ENCODE measurements around the gene MERTK. TPM values are rescaled to one million over a fixed set of nuclear protein-coding genes. Genes with fewer than 3 reads are reported as not detected.

Gene MERTK
- total RNA-seq, 1 experiment from 2014 or later: not detected

GRCh38 chr2:111945444-111946293 is 47.3 kb downstream of the MERTK start:
- no peak for DNase-seq
- Histone ChIP-seq H3K9me3 (ENCODE audit: low read length) (no peaks in the 10 kb centered on the region), H3K27ac (ENCODE audit: low read length) (no peak overlapping the region), H3K9ac (ENCODE audit: low read length) (no peak overlapping the region), H3K4me3 (ENCODE audit: low read length) (no peak overlapping the region), H3K4me1 (ENCODE audit: low read length) (peaks cover 4% of the 10 kb centered on the region), H3K27me3 (ENCODE audit: low read length) (no peaks in the 10 kb centered on the region), H3K9me2 (replicated peaks; ENCODE audit: insufficient read depth, low read length) (no peaks in the 10 kb centered on the region), H3K36me3 (ENCODE audit: insufficient read depth, low read length) (no peaks in the 10 kb centered on the region), H4K20me1 (ENCODE audit: insufficient read depth, low read depth, low read length) (no peaks in the 10 kb centered on the region), H3K4me2 (ENCODE audit: low read depth, low read length, poor library complexity, severe bottlenecking) (no peak overlapping the region), H3K79me2 (ENCODE audit: low read length) (no peaks in the 10 kb centered on the region), H2AFZ (ENCODE audit: low read length) (no peak overlapping the region)

GRCh38 chr2:111946294-111947114 is 48.1 kb downstream of the MERTK start:
- H4K20me1 ChIP-seq (ENCODE audit: insufficient read depth, low read depth, low read length): no peaks in the 10 kb centered on the region
- H2AFZ ChIP-seq (ENCODE audit: low read length): no peak overlapping the region
- no peak for DNase-seq
- H3K9ac ChIP-seq (ENCODE audit: low read length): no peak overlapping the region
- no peaks in the 10 kb centered on the region for H3K36me3 ChIP-seq (ENCODE audit: insufficient read depth, low read length)
- no peaks in the 10 kb centered on the region for H3K9me2 ChIP-seq (replicated peaks; ENCODE audit: insufficient read depth, low read length)
- H3K79me2 ChIP-seq (ENCODE audit: low read length): no peaks in the 10 kb centered on the region
- H3K4me3 ChIP-seq (ENCODE audit: low read length): no peak overlapping the region
- H3K4me1 ChIP-seq (ENCODE audit: low read length): peaks cover 5% of the 10 kb centered on the region
- no peaks in the 10 kb centered on the region for H3K9me3 ChIP-seq (ENCODE audit: low read length)
- no peak overlapping the region for H3K27ac ChIP-seq (ENCODE audit: low read length)
- H3K4me2 ChIP-seq (ENCODE audit: low read depth, low read length, poor library complexity, severe bottlenecking): no peak overlapping the region
- no peaks in the 10 kb centered on the region for H3K27me3 ChIP-seq (ENCODE audit: low read length)

DNA sequence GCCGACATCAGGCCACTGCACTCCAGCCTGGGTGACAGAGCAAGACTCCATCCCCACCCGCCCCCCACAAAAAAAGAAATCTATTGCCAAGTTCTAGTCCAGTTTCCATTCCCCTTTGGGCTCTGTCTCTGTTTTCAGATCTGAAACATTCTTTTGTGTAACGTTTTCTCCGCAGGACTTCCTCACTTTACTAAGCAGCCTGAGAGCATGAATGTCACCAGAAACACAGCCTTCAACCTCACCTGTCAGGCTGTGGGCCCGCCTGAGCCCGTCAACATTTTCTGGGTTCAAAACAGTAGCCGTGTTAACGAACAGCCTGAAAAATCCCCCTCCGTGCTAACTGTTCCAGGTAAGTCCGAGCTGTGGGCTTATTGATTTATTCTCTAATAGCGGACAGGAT is 48.8 kb downstream of the MERTK start:
- no peak overlapping the region for H2AFZ ChIP-seq (ENCODE audit: low read length)
- H3K9ac ChIP-seq (ENCODE audit: low read length): no peak overlapping the region
- H3K27me3 ChIP-seq (ENCODE audit: low read length): no peaks in the 10 kb centered on the region
- no peaks in the 10 kb centered on the region for H3K9me3 ChIP-seq (ENCODE audit: low read length)
- H3K4me1 ChIP-seq (ENCODE audit: low read length): peaks cover 5% of the 10 kb centered on the region
- no peaks in the 10 kb centered on the region for H4K20me1 ChIP-seq (ENCODE audit: insufficient read depth, low read depth, low read length)
- DNase-seq: no peak
- H3K4me2 ChIP-seq (ENCODE audit: low read depth, low read length, poor library complexity, severe bottlenecking): no peak overlapping the region
- no peak overlapping the region for H3K27ac ChIP-seq (ENCODE audit: low read length)
- no peaks in the 10 kb centered on the region for H3K79me2 ChIP-seq (ENCODE audit: low read length)
- H3K36me3 ChIP-seq (ENCODE audit: insufficient read depth, low read length): no peaks in the 10 kb centered on the region
- no peaks in the 10 kb centered on the region for H3K9me2 ChIP-seq (replicated peaks; ENCODE audit: insufficient read depth, low read length)
- no peak overlapping the region for H3K4me3 ChIP-seq (ENCODE audit: low read length)

DNA sequence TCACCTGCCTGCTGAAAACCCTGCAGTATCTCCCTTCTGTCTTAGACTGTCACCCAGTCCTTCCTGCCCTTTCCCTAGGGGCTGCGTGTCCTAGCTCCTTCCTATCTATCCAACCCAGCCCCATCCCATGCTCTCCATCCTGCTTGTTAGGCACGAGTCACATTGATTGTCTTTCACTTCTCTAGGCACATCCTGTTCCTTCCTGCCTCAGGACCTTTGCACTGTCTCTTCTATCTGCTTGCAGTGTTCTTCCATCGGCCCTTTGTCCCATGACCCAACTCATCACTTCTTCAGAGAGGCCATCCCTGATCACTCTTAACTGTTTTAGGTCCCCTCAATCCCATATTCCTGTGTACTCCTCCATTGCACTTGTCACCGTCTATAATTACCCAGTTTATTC is 50.4 kb downstream of the MERTK start:
- no peak overlapping the region for H3K9ac ChIP-seq (ENCODE audit: low read length)
- no peaks in the 10 kb centered on the region for H3K36me3 ChIP-seq (ENCODE audit: insufficient read depth, low read length)
- no peaks in the 10 kb centered on the region for H4K20me1 ChIP-seq (ENCODE audit: insufficient read depth, low read depth, low read length)
- no peak overlapping the region for H2AFZ ChIP-seq (ENCODE audit: low read length)
- no peaks in the 10 kb centered on the region for H3K79me2 ChIP-seq (ENCODE audit: low read length)
- H3K27ac ChIP-seq (ENCODE audit: low read length): no peak overlapping the region
- no peak for DNase-seq
- no peak overlapping the region for H3K4me2 ChIP-seq (ENCODE audit: low read depth, low read length, poor library complexity, severe bottlenecking)
- peaks cover 5% of the 10 kb centered on the region for H3K4me1 ChIP-seq (ENCODE audit: low read length)
- H3K27me3 ChIP-seq (ENCODE audit: low read length): no peaks in the 10 kb centered on the region
- H3K9me3 ChIP-seq (ENCODE audit: low read length): no peaks in the 10 kb centered on the region
- H3K4me3 ChIP-seq (ENCODE audit: low read length): no peak overlapping the region
- no peaks in the 10 kb centered on the region for H3K9me2 ChIP-seq (replicated peaks; ENCODE audit: insufficient read depth, low read length)

DNA sequence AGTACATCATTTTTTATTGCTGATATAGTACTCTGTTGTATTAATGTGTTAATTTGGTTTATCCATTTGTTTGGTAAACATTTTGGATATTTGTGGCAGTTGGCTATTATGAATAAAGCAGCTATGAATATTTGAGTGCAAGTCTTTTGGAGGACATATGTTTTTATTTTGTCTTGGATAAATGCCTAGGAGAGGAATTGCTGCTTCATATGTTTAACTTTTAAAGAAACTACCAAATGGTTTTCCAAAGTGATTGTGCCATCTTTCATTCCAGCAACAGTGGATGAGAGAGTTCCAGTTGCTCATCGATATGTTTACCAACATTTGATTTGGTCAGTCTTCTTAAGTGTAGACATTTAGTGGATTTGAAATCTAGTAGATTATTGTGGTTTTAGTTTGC is 51.8 kb downstream of the MERTK start:
- Histone ChIP-seq H3K27me3 (ENCODE audit: low read length) (no peaks in the 10 kb centered on the region), H4K20me1 (ENCODE audit: insufficient read depth, low read depth, low read length) (no peaks in the 10 kb centered on the region), H3K36me3 (ENCODE audit: insufficient read depth, low read length) (no peaks in the 10 kb centered on the region), H3K9ac (ENCODE audit: low read length) (no peak overlapping the region), H3K4me2 (ENCODE audit: low read depth, low read length, poor library complexity, severe bottlenecking) (no peak overlapping the region), H3K9me2 (replicated peaks; ENCODE audit: insufficient read depth, low read length) (no peaks in the 10 kb centered on the region), H3K4me3 (ENCODE audit: low read length) (no peak overlapping the region), H2AFZ (ENCODE audit: low read length) (no peak overlapping the region), H3K9me3 (ENCODE audit: low read length) (no peaks in the 10 kb centered on the region), H3K4me1 (ENCODE audit: low read length) (peaks cover 5% of the 10 kb centered on the region), H3K79me2 (ENCODE audit: low read length) (no peaks in the 10 kb centered on the region), H3K27ac (ENCODE audit: low read length) (no peak overlapping the region)
- DNase-seq: no peak

DNA sequence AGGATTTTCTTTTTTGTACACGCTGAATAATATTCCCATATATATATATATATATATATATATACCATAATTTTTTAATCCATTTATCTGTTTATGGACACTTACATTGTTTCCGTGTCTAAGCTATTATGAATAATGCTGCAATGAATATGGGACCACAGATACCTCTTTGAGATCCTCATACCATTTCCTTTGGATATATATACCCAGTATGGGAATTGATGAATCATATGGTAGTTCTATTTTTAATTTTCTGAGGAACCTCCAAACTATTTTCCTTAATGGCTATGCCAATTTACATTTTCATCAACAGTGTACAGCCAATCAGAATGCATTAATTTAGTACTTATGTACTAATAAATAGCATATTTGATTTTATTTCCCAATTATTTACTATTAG is 53.1 kb downstream of the MERTK start:
- no peak overlapping the region for H3K9ac ChIP-seq (ENCODE audit: low read length)
- no peaks in the 10 kb centered on the region for H3K36me3 ChIP-seq (ENCODE audit: insufficient read depth, low read length)
- H3K9me3 ChIP-seq (ENCODE audit: low read length): no peaks in the 10 kb centered on the region
- H4K20me1 ChIP-seq (ENCODE audit: insufficient read depth, low read depth, low read length): no peaks in the 10 kb centered on the region
- no peaks in the 10 kb centered on the region for H3K27me3 ChIP-seq (ENCODE audit: low read length)
- H3K27ac ChIP-seq (ENCODE audit: low read length): no peak overlapping the region
- DNase-seq: no peak
- peaks cover 5% of the 10 kb centered on the region for H3K4me1 ChIP-seq (ENCODE audit: low read length)
- no peak overlapping the region for H3K4me2 ChIP-seq (ENCODE audit: low read depth, low read length, poor library complexity, severe bottlenecking)
- H2AFZ ChIP-seq (ENCODE audit: low read length): no peak overlapping the region
- no peaks in the 10 kb centered on the region for H3K9me2 ChIP-seq (replicated peaks; ENCODE audit: insufficient read depth, low read length)
- H3K79me2 ChIP-seq (ENCODE audit: low read length): no peaks in the 10 kb centered on the region
- H3K4me3 ChIP-seq (ENCODE audit: low read length): no peak overlapping the region

DNA sequence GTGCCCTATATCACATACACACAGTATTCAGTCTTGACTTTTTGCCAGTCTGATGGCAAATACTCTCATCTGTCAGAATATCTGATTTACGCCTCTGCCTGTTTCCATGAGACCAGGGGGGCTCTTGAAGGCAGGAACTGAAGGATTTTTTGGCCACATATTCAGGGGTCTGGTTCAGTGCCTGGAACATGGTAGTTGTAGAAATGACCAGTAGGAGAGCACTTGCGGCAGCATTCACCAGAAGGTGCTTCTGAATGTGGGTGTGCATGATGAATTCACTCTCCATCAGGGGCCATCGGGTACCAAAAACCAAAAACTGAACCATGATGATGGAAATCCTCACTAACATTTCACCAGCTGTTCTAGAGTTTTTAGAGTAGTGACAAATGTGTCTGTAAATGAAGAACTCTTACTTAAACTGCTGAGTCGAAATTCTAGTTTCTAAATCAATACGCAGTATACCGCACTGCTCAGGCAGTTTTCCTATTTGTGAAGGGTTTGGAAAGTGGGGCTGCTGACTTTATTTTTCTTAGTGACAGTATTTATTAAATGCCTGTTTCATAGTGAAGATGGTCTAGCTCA is 54.6 kb downstream of the MERTK start:
- no peak for DNase-seq
- Histone ChIP-seq H3K9ac (ENCODE audit: low read length) (no peak overlapping the region), H3K4me2 (ENCODE audit: low read depth, low read length, poor library complexity, severe bottlenecking) (no peak overlapping the region), H3K9me3 (ENCODE audit: low read length) (no peaks in the 10 kb centered on the region), H3K4me3 (ENCODE audit: low read length) (no peak overlapping the region), H3K36me3 (ENCODE audit: insufficient read depth, low read length) (no peaks in the 10 kb centered on the region), H3K4me1 (ENCODE audit: low read length) (peaks cover 5% of the 10 kb centered on the region), H3K27me3 (ENCODE audit: low read length) (no peaks in the 10 kb centered on the region), H4K20me1 (ENCODE audit: insufficient read depth, low read depth, low read length) (no peaks in the 10 kb centered on the region), H2AFZ (ENCODE audit: low read length) (no peak overlapping the region), H3K27ac (ENCODE audit: low read length) (no peak overlapping the region), H3K9me2 (replicated peaks; ENCODE audit: insufficient read depth, low read length) (no peaks in the 10 kb centered on the region), H3K79me2 (ENCODE audit: low read length) (no peaks in the 10 kb centered on the region)
